Omental fat pad (tissue), 4 donors: ENCODE results near the gene MORC3. TPM values are rescaled to one million over a fixed set of nuclear protein-coding genes. Genes with fewer than 3 reads are reported as not detected.

Source experiments
- ATAC-seq: fragments of 150-250 bp; one replicate; pipeline ENCODE4 v1.9.1; 2016; ENCODE audit warnings: mild to moderate bottlenecking, moderate library complexity; ENCODE audit not compliant: low FRiP score
- DNase-seq: peaks from one replicate; pipeline ENCODE4 v3.0.0-alpha.2; 2019; ENCODE audit warnings: low spot score
- CTCF ChIP-seq, 3 donors: fragments of 450-650 bp; IDR thresholded peaks; one replicate each; pipeline ENCODE4 v1.5.1; 2016 to 2017; ENCODE audit warnings: antibody characterized with exemption in 3 of 3, mild to moderate bottlenecking in 3 of 3, moderate library complexity in 2 of 3
- total RNA-seq, 4 donors: library from RNA; depleted of rRNA; stranded (reverse); fragments of >200 nt; gene quantifications; one replicate each; pipeline ENCODE4 v1.1.0, GENCODE V29; 2016

MORC3 gene
- total RNA-seq, 4 donors from 2014 or later = 26.8 to 43.2 (median 34.1) TPM

- TF ChIP-seq CTCF (IDR thresholded peaks at IDR 0.05) = no peak
- DNase-seq (no peak), ATAC-seq (peak; percentile 45)
These were observed 30.4 kb downstream of the MORC3 start for GRCh38 chr21:36350282-36350910.

- ATAC-seq = no peak
- no peak for TF ChIP-seq CTCF (IDR thresholded peaks at IDR 0.05)
- no peak for DNase-seq
These were observed 35.1 kb downstream of the MORC3 start for GRCh38 chr21:36354918-36355680.

- ATAC-seq = no peak
- DNase-seq = no peak
- no peak for TF ChIP-seq CTCF (IDR thresholded peaks at IDR 0.05)
These were observed 35.9 kb downstream of the MORC3 start for GRCh38 chr21:36355868-36356267.

- DNase-seq = no peak
- no peak for ATAC-seq
- TF ChIP-seq CTCF (IDR thresholded peaks at IDR 0.05) = no peak
These were observed 39.2 kb downstream of the MORC3 start for GRCh38 chr21:36359185-36359584.

GRCh38 chr21:36369064-36369685, 49.2 kb downstream of the MORC3 start:
- no peak for TF ChIP-seq CTCF (IDR thresholded peaks at IDR 0.05)
- no peak for ATAC-seq
- DNase-seq = no peak

- no peak for TF ChIP-seq CTCF (IDR thresholded peaks at IDR 0.05)
- no peak for DNase-seq
- no peak for ATAC-seq
These were observed 56.0 kb downstream of the MORC3 start for GRCh38 chr21:36375994-36376393.
